A549 (cell line): ENCODE measurements around the gene PSMD13.
"Not testable (repeated sequence)": the region's sequence is repeated elsewhere in the genome, so short reads cannot be mapped to it uniquely, and the experiment has no call there.

ENCODE experiments used
- CBX8 ChIP-seq: fragments of 200-600 bp; sonication (generic); IDR thresholded peaks from 2 replicates; pipeline ENCODE4 v1.6.1; 2016
- TF ChIP-seq, protein P1 (sequence below): fragments of >200 bp; sonication (Bioruptor Twin); formaldehyde crosslinking; IDR thresholded peaks from 3 replicates; pipeline ENCODE4 v1.5.1; 2016
- TF ChIP-seq, protein P2 (sequence below): IDR thresholded peaks from 2 replicates; pipeline ENCODE4 v1.6.1; 2012; ENCODE audit warnings: low read depth, borderline replicate concordance
- TF ChIP-seq, protein P3 (sequence below): IDR thresholded peaks from 2 replicates; pipeline ENCODE4 v1.6.1; 2012

DNA sequence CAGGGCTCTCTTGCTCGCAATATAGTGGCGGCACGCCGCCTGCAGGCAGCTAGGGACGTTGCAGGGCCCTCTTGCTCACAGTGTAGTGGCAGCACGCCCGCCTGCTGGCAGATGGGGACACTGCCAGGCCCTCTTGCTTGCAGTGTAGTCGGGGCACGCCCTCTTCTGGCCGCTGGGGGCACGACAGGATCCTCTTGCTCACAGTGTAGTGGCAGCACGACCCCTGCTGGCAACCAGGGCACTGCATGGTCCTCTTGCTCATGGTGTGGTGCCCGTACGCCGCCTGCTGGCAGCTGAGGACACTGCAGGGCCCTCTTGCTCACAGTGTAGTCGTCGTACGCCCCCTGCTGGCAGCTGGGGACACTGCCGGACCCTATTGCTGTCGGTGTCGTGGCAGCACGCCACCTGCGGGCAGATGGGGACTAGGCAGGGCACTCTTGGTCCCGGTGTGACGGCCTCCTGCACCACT is 46.9 kb upstream of the PSMD13 start:
- TF ChIP-seq, protein P1, sequence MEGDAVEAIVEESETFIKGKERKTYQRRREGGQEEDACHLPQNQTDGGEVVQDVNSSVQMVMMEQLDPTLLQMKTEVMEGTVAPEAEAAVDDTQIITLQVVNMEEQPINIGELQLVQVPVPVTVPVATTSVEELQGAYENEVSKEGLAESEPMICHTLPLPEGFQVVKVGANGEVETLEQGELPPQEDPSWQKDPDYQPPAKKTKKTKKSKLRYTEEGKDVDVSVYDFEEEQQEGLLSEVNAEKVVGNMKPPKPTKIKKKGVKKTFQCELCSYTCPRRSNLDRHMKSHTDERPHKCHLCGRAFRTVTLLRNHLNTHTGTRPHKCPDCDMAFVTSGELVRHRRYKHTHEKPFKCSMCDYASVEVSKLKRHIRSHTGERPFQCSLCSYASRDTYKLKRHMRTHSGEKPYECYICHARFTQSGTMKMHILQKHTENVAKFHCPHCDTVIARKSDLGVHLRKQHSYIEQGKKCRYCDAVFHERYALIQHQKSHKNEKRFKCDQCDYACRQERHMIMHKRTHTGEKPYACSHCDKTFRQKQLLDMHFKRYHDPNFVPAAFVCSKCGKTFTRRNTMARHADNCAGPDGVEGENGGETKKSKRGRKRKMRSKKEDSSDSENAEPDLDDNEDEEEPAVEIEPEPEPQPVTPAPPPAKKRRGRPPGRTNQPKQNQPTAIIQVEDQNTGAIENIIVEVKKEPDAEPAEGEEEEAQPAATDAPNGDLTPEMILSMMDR: not testable (repeated sequence)
- TF ChIP-seq, protein P2, sequence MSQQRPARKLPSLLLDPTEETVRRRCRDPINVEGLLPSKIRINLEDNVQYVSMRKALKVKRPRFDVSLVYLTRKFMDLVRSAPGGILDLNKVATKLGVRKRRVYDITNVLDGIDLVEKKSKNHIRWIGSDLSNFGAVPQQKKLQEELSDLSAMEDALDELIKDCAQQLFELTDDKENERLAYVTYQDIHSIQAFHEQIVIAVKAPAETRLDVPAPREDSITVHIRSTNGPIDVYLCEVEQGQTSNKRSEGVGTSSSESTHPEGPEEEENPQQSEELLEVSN: not testable (repeated sequence)
- TF ChIP-seq CBX8: not testable (repeated sequence)
- TF ChIP-seq, protein P3, sequence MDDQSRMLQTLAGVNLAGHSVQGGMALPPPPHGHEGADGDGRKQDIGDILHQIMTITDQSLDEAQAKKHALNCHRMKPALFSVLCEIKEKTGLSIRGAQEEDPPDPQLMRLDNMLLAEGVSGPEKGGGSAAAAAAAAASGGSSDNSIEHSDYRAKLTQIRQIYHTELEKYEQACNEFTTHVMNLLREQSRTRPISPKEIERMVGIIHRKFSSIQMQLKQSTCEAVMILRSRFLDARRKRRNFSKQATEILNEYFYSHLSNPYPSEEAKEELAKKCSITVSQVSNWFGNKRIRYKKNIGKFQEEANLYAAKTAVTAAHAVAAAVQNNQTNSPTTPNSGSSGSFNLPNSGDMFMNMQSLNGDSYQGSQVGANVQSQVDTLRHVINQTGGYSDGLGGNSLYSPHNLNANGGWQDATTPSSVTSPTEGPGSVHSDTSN: not testable (repeated sequence)
